ENCODE results near the gene CLCN7. TPM values are rescaled to one million over a fixed set of nuclear protein-coding genes. Genes with fewer than 3 reads are reported as not detected.

Gene CLCN7
- total and polyA plus RNA-seq, 9 of the 15 experiments (the other 6 are each of a cell fraction or from before 2014, with no cell fraction given) = 0.06 to 126 (median 18.7) TPM

- TF ChIP-seq SIN3A (IDR thresholded peaks at IDR 0.05; ENCODE audit: borderline replicate concordance in 2 of 2, control insufficient read depth in 1 of 2, low read depth in 2 of 2, low read length in 2 of 2) = no peak; a peak in 1 of 4 replicates
- peak; percentile 23 for TF ChIP-seq TBP (optimal IDR thresholded peaks at IDR 0.05; ENCODE audit: low read depth, low read length)
- TF ChIP-seq ILF3 (IDR thresholded peaks at IDR 0.05; ENCODE audit: borderline replicate concordance) = no peak
- TF ChIP-seq ZNF717 (CRISPR knock-in tag; IDR thresholded peaks at IDR 0.05) = no peak
- no peak for TF ChIP-seq TSC22D4 (tag; IDR thresholded peaks at IDR 0.05)
- TF ChIP-seq E2F4 (CRISPR knock-in tag; IDR thresholded peaks at IDR 0.05; ENCODE audit: low read depth) = no peak
- TF ChIP-seq, protein P1, sequence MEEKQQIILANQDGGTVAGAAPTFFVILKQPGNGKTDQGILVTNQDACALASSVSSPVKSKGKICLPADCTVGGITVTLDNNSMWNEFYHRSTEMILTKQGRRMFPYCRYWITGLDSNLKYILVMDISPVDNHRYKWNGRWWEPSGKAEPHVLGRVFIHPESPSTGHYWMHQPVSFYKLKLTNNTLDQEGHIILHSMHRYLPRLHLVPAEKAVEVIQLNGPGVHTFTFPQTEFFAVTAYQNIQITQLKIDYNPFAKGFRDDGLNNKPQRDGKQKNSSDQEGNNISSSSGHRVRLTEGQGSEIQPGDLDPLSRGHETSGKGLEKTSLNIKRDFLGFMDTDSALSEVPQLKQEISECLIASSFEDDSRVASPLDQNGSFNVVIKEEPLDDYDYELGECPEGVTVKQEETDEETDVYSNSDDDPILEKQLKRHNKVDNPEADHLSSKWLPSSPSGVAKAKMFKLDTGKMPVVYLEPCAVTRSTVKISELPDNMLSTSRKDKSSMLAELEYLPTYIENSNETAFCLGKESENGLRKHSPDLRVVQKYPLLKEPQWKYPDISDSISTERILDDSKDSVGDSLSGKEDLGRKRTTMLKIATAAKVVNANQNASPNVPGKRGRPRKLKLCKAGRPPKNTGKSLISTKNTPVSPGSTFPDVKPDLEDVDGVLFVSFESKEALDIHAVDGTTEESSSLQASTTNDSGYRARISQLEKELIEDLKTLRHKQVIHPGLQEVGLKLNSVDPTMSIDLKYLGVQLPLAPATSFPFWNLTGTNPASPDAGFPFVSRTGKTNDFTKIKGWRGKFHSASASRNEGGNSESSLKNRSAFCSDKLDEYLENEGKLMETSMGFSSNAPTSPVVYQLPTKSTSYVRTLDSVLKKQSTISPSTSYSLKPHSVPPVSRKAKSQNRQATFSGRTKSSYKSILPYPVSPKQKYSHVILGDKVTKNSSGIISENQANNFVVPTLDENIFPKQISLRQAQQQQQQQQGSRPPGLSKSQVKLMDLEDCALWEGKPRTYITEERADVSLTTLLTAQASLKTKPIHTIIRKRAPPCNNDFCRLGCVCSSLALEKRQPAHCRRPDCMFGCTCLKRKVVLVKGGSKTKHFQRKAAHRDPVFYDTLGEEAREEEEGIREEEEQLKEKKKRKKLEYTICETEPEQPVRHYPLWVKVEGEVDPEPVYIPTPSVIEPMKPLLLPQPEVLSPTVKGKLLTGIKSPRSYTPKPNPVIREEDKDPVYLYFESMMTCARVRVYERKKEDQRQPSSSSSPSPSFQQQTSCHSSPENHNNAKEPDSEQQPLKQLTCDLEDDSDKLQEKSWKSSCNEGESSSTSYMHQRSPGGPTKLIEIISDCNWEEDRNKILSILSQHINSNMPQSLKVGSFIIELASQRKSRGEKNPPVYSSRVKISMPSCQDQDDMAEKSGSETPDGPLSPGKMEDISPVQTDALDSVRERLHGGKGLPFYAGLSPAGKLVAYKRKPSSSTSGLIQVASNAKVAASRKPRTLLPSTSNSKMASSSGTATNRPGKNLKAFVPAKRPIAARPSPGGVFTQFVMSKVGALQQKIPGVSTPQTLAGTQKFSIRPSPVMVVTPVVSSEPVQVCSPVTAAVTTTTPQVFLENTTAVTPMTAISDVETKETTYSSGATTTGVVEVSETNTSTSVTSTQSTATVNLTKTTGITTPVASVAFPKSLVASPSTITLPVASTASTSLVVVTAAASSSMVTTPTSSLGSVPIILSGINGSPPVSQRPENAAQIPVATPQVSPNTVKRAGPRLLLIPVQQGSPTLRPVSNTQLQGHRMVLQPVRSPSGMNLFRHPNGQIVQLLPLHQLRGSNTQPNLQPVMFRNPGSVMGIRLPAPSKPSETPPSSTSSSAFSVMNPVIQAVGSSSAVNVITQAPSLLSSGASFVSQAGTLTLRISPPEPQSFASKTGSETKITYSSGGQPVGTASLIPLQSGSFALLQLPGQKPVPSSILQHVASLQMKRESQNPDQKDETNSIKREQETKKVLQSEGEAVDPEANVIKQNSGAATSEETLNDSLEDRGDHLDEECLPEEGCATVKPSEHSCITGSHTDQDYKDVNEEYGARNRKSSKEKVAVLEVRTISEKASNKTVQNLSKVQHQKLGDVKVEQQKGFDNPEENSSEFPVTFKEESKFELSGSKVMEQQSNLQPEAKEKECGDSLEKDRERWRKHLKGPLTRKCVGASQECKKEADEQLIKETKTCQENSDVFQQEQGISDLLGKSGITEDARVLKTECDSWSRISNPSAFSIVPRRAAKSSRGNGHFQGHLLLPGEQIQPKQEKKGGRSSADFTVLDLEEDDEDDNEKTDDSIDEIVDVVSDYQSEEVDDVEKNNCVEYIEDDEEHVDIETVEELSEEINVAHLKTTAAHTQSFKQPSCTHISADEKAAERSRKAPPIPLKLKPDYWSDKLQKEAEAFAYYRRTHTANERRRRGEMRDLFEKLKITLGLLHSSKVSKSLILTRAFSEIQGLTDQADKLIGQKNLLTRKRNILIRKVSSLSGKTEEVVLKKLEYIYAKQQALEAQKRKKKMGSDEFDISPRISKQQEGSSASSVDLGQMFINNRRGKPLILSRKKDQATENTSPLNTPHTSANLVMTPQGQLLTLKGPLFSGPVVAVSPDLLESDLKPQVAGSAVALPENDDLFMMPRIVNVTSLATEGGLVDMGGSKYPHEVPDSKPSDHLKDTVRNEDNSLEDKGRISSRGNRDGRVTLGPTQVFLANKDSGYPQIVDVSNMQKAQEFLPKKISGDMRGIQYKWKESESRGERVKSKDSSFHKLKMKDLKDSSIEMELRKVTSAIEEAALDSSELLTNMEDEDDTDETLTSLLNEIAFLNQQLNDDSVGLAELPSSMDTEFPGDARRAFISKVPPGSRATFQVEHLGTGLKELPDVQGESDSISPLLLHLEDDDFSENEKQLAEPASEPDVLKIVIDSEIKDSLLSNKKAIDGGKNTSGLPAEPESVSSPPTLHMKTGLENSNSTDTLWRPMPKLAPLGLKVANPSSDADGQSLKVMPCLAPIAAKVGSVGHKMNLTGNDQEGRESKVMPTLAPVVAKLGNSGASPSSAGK (IDR thresholded peaks at IDR 0.05) = no peak
- TF ChIP-seq HDAC2 (IDR thresholded peaks at IDR 0.05) = 0 out of 2 replicates have a peak, but pooled peaks have one; percentile 23
- peak; percentile 23; the same call in 1 of the 2 replicates for TF ChIP-seq OTX1 (CRISPR knock-in tag; IDR thresholded peaks at IDR 0.05)
- TF ChIP-seq FIP1L1 (IDR thresholded peaks at IDR 0.05; ENCODE audit: low read depth, low read length, poor library complexity, severe bottlenecking) = no peak
- no peak for TF ChIP-seq MXI1 (IDR thresholded peaks at IDR 0.05; ENCODE audit: low read depth, low read length)
- 0 out of 4 replicates have a peak, but pooled peaks of 1 of the 2 experiments have one; percentile 5 for TF ChIP-seq FOXA3 (CRISPR knock-in tag; conservative IDR thresholded peaks at IDR 0.05 in 1 of 2, IDR thresholded peaks at IDR 0.05 in 1 of 2)
- no peak for TF ChIP-seq GABPB2 (CRISPR knock-in tag; conservative IDR thresholded peaks at IDR 0.05)
- no peak for TF ChIP-seq ZEB2 (IDR thresholded peaks at IDR 0.05)
- TF ChIP-seq PHB (CRISPR knock-in tag; IDR thresholded peaks at IDR 0.05) = 0 out of 2 replicates have a peak, but pooled peaks have one; percentile 41
- no peak for TF ChIP-seq SMARCB1 (IDR thresholded peaks at IDR 0.05; ENCODE audit: insufficient read length, low read depth)
Observed at GRCh38 chr16:1474082-1474795, 589 bp downstream of the CLCN7 start (continued).

Data from K562 (cell line).